GM18499 (cell line): ENCODE data around the gene NAA10.

Experiments used
- ATAC-seq: cut with Tn5 transposase; IDR thresholded peaks from one replicate; pipeline ENCODE4 v1.9.1; 2021; ENCODE audit warnings: moderate number of reproducible peaks; ENCODE audit not compliant: insufficient read depth, unreplicated experiment

NAA10 gene

DNA sequence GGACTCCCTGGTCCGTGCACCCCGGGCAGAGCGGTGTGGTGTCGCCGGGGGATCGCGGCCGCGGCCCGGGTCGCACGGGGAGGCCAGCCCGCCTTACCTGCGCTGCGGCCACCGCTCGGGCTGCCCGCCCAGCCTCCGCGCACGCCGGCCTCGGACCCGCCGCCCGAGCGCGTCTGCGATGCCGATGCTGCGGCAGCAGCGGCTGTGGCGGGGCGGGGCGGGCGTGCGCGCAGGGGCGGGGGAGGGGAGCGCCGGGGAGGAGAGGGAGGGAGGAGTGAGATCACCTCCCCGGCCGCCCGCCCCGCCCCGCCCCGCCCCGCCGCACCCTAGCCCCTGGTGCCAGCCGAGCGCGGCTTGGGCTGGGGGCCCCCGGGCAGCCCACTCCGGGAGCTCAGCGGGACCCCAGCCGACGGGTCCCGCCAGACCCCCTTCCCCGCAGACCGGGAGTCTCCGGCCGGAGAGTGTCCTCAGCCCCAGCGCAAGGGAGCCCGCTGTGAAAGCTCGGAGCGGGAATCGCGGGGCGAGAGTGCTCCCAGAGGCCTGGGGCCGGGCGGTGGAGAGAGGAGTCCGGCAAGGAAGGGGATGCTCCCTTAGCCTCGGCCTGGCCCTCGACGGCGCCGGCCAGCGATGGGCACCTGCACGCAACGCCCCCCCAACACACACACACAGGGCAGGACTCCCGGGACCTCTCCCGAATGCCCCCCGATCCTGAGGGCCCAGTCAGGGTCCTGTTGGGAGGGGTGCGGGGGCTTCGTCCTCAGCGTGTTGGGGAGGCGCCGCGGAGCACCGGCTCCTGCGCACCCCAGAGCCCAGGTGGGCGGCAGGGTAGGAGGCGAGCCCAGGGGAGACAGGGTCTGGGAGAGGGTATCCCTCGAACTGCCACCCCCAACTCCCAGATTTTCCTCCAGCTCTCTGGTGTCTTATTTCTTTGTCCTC lies 48.6 kb downstream of the NAA10 start, which contains the start of gene L1CAM:
L1CAM (minus strand) TSS at position 206 of the 936 bp plus-strand sequence. CDS start 10,337 bp downstream, outside the sequence.
- no peak for ATAC-seq

DNA sequence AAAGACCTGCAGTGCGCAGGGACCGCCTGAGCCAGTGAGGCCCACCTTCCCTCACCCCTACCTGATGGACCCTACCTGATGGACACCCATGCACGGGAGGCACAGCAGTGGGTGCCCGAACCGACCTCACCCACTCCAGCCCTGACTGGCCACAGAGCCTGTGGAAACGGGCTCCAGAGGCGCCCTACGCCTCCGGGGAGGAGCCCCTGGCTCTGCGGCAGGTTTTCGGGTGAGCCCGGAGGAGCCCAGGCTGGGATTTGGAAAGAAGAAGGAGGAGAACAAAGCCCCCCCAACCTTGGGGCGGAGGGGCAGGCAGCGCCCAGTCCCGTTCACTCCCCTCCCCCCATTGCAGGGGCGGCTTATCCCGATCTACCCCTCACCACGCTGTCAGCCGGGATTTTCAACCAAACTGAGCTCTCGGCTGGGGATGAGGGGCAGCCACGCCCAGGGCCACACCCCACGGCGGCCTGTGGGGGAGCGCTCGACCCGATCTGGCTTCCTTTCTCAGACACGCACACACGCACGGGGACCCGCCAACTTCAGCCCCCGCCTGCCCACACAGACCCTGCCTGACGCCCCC lies 49.5 kb downstream of the NAA10 start:
- no peak for ATAC-seq

DNA sequence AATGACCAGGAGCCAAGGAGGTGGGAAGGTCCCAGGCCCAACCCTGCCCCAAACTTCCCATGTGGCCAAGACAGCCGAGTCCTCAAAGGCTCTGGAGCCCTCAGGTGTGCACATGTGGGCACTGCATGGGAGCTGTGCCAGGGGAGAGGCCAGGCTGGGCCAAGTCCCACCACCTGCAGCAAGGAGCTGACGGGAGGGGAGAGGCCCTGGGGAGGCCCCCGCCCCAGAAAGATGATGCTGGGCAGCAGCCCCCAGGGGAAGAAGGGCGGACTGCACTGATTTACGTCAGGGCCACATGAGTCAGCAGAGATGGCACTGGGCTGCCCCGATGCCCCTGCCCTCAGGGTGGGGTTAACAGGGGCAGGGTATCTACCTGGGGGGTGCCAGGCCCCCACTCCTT lies 50.2 kb downstream of the NAA10 start:
- ATAC-seq: no peak

DNA sequence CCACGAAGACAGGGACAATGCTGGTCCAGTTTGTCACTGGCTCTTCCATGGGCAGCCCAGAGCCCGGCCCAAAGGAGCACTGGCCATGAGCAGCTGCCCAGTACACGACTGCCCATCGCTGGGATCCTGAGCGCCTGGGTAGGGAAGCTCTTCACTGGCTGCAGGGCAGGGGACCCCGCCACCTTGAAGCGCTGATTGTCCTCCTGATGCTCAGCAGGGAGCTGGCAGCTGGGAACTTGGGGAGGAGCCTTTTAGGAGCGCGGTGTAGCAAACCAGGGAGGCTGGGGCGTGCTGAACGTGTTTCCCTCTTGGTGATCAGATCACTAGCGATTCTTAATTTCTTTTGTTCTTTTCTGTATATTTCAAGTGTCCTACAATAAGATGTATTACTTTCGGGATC lies 50.7 kb downstream of the NAA10 start:
- no peak for ATAC-seq

DNA sequence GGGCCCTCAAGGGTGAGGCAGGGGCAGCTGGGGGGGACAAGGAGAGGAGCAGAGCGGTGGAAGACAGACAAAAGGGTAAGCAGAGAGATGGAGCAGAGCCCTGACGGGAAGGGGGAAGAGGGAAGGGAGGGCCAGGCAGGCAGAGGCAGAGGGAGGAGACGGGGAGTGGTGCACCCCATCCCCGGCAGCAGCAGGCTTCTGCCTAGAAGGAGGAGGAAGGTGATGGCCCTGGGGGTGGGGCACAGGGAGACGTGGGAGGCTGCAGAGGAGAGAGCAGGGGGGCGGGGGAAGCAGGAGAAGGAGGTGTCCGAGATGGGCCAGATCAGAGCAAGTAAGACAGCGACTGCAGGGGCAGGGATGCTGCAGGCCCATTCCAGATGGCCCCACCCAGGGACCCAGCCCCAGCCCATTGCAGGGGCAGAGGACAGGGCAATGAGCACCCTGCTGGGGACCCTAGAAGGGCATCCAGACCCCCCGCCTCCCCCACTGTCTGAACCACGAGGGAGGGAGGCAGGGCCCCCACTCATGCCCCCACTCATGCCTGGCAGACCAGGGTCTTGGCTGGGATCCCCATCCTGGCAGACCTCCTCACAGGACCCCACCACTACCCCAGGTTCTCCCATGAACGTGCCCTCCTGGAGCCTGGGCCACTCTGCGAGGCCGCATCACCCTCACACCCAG lies 51.5 kb downstream of the NAA10 start:
- no peak for ATAC-seq

DNA sequence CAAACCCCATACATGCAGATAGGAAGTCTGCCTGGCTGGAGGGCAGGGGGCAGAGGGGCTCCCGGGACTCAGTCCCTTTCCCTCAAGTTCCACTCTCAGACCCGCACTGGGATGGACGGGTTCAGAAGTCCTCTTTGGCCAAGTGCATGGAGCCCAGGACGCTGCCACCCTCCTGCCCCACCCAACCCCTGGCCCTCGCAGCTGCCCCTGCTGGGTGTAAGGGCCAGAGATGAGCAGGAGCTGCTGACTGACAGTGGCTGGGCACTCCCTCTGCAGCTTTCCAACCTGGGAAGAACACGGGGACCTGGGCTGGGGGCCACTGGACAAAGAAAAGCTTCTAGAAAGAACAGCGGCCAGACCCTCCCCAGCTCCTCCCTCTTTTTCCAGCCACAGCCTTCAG lies 52.3 kb downstream of the NAA10 start:
- ATAC-seq: no peak

DNA sequence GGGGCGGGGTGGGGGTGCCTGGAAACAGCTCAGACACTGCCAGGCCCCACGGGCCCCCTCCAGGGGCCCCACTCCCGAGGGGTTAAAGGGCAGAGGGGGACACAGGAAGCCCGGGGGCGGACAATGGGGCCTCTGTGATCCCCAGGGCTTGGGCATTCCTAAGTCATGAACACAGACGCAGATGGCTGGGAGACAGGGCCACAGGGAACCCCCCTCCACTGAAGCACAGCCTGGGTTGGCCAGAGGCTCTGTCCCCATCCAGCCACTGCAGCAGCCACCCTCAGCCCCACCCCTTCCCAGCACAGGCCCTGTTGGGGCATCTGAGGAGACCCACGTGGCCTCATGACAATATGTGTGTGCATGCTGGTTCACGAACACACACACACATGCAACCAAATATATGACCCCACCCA lies 52.7 kb downstream of the NAA10 start:
- ATAC-seq: no peak

DNA sequence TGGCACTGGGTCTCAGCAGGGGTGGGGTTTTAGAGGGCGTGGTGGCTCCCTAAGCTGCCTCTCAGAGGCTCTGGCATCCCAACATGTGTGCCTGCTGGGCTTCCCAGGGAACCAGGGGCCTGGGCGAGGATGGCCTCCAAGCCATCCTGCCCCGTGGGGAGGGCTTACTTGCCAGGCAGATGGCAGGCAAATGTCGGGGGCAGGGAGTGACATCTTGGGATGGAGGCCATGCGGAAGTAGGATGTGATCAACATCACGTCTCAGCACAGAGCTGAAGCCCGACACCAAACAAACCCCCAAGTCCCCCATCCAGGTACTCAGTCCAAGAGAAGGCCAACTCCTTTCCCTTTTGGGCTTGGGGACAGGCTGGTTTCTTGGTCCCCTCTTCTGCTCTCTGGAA lies 53.6 kb downstream of the NAA10 start:
- no peak for ATAC-seq

DNA sequence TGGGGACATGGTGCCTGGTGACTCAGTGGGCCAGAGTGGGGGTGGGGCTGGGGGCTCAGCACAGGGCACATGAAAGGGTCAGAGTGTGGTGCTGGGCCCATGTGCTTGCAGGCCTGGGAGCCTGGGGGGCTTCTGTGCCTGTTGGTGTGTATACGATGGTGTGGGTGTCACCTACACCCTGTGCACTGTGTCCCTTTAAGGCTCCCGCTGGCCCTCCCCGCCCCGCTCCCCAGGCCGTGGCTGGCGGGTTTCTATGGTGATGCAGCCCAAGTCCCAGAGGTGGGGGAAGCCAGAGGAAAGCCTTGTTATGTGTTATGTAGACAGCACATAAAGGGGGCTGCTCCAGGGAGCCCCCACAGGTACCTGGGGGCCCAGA lies 54.4 kb downstream of the NAA10 start:
- no peak for ATAC-seq

DNA sequence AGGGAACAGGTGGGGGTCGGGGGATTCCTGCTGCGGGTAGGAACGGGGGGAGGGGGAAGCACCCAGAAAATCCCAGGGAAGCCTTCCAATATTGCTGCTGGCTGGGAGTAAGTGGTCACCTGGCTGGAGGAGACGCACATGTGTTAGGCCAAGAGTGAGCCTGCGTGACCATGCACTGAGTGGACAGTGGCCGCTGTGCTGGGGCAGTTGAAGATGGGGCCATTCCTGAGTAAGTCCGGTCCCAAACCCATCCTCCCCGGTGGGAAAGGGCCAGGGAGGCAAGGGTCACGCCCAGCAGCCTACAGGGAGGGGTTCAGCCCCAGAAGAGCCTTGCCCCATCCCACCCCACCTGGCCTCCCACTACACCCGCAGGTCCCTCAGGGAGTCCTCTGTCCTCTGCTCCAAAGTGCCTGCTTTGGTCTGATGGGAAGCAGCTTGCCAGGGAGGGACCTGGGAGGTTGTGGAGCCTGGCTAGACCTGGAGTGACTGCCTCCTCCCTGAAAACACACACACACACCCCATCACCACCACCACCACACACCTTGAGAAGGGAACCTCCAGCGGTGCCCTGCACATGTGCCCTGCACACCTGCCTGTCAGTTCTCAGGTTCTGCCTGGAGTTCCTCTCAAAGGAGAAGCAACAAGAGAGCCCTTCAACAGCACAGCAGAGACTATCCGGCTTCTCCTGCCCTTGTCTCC lies 54.9 kb downstream of the NAA10 start:
- ATAC-seq: no peak
